Suppressor macrophage (primary cell): ENCODE measurements around the gene NUDT8.

Experiments used
- DNase-seq, 4 experiments: peaks; one replicate each; pipeline ENCODE4 v3.0.0-alpha.2; 2020 to 2022
- total RNA-seq, 17 experiments: gene quantifications; one replicate each; lab custom pipeline; 2026; ENCODE audit warnings: mixed read lengths in 6 of 17, inconsistent platforms in 3 of 17; lab: John Stamatoyannopoulos, UW

The NUDT8 gene, protein sequence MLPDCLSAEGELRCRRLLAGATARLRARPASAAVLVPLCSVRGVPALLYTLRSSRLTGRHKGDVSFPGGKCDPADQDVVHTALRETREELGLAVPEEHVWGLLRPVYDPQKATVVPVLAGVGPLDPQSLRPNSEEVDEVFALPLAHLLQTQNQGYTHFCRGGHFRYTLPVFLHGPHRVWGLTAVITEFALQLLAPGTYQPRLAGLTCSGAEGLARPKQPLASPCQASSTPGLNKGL
- total RNA-seq = 0.30 to 2.7 (median 0.79) reads per million in 17 experiments

DNA sequence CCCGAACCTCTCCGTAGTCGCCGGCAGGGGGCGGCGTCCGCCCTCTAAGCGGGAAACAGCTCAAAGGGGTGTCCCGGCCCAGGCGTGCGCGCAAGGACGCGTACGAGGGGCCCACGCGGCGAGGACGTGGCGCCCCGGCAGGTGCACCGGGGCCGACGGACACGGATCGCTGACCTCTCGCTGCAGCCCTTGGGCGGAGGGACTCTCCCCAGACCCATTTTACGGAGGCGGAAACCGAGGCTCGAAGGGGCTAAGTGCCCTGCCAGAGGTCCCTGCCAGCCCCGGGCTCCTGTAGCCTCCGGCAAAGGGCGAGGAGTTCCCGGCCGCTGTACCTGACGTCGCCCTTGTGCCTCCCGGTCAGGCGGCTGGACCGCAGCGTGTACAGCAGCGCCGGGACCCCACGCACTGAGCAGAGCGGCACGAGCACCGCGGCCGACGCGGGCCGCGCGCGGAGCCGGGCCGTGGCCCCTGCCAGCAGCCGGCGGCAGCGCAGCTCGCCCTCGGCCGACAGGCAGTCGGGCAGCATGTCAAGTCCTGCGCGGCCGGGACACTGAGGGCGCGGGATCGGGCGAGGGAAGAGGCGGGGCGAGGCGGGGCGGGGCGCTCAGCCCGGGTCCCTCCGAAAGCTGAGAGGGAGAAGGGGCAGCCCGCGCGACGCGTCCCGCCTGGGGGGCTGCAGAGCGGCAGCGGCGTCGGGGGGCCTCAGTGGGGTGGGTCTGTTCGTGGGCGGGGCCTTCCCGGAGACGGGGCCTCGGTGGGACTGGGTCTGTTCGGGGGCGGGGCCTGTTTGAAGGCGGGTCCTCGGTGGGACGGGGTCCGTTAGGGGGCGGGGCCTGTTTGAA is at the start of gene NUDT8:
TSS of gene NUDT8 (minus strand) at position 552 of the 842 bp plus-strand sequence. CDS start at position 526, 26 bp downstream.
- peak; percentile 88 to 96 (median 92) for DNase-seq

DNA sequence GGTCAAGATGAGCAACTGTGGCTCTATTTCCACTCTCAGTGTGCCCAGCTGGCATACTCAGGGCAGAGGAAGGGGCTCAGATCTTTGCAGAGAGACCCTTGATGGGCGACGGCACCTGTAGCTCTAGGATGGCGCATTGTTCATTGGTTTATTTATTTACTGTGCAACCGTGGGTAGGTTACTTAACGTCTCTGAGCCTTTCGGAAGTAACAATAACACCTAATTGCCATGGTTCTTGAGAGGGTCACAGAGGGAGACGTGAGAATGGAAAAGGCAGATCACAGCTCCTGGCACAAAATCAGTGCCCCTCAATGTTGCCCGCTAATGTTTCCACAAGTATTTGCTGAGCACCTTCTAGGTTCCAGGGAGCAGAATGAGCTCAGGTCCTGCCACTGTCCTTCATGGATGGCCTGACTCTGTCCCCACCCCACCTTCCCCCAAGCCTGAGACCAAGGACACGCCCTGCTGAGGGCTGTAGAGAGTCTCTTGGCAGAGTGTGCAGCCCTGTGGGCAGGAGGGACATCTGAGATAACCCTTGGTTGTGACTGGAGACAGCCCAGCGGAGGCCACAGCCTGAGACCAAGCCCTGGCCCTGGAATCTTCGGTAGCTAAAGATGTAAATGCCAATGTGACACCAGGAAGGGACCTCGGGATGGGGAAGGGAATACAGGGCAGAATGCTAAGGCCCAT is 45.5 kb upstream of the NUDT8 start:
- no peak for DNase-seq

DNA sequence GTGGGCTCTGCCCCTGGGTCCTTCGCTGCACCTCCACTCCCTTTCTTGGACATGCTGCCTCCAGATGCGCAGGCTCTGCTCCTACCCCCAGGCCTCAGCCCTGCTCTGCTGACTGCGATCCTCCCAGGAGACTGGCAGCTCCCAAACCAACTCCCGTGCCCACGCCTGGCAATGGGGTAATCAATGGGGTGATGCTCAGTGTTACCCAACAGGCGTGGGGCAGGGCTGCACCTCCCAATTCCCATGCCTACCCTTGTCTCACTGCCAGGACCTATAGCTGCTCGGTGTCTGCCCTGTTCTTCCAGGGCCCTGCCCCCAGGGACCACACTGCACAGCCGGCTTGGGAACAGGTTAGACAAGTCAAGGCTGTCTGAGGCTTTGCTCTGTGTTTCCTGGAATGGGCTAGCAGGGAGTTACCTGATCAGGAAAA is 44.7 kb upstream of the NUDT8 start, which contains the start of gene ALDH3B2:
TSS of gene ALDH3B2 (minus strand) at position 182 of the 430 bp plus-strand sequence. CDS start 7,688 bp downstream, outside the sequence.
- DNase-seq = no peak

DNA sequence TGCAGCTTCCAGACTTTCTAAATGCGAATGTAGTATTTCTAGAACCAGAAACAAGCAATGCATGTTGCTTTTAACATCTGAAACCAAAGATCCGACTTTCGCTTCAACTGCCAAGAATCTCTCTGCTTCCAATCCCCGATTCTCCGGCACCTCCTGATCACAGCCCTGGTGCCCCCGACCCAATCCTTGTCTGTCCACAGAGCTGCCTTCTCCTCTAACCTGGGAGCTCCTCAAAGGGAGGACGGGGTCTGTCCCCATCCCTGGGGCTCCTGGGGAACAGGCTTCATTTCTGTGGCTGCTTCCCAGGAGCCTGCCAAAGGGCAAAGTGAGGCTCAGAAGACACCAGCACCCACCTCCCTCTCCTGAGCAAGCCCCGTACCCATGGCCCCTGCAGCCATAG is 44.2 kb upstream of the NUDT8 start:
- DNase-seq = no peak

DNA sequence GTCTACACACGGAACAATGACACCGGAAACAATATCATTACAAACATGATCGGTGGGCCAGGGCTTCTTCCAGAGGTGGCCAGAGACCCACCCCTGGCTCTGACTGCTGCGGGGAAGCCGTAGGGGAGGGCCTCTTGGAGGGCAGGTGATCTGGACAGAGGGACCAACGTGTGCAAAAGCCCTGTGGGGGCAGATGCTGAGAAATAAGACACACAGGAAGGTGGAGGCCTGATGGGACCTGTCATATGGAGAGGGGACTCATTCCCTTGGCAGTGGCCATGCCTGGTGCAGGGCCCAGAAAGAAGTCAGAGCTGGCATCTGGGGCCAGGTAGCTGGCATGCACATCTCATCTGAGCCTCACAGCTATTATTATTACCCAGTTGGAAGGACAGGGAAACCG is 43.6 kb upstream of the NUDT8 start:
- DNase-seq = no peak

DNA sequence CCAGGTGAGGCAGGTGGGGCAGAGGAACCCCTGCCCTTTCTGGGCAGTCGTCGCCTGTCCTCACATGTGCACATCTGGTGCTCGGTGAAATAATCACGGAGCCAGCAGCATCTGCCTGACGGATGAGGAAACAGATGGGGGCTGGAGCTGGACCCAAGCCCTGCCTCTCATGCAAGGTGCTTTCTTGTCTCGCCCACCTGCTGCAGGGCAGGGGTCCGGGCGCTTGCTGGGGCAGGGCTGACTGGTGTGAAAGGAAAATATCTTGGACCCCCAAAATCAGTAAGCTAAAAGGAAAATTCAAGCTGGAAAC is 41.4 kb upstream of the NUDT8 start:
- DNase-seq = no peak

DNA sequence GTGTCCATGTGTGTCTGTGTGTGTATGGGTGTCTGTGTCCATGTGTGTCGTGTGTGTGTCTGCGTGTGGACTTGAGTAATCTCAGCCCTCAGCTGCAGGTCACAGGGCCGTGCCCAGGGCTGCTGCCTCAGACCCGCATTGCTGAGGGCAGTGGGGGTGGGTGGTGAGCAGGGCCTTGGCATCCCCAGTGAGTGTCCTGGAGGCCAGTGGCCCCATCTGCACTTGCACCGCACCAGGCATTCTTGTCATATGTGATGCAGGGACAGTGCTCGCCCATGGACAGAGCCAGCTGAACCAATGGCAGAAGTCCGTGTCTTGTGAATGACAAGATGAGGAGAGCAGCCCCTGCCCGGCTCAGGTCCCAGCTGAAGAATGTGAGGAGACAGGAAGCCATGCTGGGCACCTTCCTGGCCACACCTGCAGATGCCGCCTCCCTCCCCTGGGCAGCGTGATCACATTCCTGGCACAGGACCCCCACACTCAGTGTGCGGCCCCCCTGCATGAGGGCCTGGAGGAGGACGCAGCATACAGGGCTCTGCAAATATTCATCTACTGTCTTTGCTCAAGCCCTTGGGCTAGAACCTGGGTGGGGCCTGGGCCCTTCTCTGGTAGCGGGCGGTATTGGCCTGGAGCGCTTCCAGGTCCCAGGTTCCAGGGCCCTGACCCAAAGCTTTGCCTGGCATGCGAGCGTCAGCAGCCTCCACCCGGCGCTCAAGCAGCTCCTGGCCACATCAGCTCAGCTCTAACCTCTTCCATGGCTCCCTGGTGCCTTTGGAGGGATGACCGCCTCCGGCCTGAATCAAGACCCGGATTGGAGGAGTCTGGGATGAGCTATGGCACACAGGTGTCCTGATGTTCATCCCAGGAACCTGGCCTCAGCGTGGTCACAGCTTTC is 40.8 kb upstream of the NUDT8 start:
- no peak for DNase-seq

DNA sequence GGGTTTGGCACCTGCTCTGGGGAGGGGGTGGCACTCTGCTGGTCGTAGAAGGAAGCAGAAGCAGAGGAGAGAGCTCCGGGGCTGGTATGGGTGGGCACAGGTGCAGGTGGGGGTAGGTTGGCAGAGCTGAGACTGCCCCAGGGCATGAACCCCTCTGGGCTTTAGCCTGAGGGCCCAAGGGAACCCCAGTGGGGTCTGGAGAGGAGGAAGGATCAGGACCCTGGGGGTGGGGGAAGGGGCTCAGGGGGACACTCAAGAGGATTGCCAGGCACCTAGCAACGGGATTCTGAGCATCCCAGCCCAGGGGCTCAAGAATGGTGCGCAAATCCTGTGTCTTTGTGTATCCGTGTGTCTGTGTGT is 38.4 kb upstream of the NUDT8 start:
- no peak for DNase-seq

DNA sequence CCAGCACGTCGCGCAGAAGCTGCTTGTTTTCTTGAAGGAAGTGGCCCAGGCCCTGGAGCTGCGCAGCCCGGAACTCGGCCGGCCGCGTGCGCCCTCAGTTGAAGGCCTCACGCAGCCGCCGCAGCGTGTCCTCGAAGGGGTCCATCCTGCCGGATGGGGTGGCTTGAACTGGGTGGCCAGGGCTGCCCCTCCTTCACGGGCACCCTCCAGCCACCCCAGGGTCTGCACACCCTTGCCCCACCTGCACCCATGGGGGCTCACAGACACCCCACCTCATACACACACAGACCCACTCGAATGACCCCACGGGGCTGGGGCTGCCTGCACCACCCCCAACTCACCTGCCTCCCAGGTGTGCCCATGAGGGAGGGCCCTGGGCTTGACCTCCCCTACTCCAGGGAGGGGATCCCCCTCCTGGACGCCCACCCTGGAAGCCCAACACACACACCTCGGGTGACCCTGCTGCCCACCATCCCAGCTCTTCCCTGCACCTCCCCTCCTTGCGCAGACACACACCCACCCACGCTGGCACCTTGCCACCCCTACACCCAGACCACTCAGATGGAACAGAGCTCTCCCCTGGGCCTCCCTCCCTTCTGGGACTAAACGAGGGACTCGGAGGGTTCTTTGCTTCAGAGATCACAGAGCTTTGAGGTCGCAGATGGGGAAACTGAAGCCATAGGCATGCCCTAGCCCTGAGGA is 37.9 kb upstream of the NUDT8 start:
- DNase-seq = no peak

DNA sequence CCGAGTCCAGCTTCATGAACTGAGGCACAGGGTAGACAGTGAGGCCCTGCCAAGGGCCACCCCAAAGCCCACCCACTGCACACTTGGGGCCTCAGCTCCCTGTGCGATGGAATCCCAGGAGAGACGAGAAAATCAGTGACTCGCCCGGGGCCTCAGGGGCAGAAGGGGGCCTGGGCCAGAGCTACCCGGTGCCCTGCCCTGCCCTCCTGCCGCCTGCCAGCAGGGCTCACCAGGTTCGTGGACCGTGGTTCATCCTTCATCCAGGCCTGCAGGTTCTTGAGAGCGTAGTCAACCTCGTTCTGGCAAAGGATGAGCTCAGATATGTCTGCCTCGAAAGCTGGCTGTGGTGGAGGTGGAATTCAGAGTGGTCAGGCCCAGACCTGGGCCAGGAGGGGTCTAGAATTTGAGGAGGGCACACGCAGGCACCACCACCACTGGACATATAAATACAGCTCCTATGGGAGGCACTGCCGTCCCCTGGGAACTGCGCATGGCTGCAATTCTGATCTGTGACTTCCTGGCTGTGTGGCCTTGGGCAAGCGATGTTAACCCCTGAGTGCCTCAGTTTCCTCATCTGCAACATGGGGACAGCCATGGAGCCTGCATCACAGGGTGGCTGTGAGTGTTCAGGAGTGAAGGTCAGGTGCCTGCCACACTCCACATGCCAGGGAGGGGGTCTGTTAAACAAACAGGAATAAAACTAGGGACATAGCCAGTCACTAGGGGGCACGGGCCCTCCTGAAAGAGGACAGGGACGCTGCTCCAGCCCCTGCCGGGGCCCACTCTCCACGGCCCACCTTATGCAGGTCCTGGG is 37.1 kb upstream of the NUDT8 start:
- DNase-seq = no peak

DNA sequence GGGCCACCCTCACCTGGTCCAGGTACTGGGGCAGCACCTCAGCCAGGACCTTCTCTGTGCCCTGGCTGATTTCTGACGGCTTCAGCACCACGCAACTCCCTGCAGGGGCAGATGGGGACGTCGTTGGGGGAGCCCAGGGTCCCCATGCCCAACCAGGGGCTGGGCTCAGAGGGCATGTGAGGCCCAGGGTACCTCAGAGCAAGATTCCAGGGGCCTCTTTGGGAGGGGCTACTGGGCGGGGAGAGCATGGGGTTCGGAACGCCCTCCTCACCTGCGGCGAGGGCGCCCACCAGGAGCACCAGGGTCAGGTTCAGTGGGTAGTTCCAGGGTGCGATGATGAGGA is 36.5 kb upstream of the NUDT8 start:
- no peak for DNase-seq

DNA sequence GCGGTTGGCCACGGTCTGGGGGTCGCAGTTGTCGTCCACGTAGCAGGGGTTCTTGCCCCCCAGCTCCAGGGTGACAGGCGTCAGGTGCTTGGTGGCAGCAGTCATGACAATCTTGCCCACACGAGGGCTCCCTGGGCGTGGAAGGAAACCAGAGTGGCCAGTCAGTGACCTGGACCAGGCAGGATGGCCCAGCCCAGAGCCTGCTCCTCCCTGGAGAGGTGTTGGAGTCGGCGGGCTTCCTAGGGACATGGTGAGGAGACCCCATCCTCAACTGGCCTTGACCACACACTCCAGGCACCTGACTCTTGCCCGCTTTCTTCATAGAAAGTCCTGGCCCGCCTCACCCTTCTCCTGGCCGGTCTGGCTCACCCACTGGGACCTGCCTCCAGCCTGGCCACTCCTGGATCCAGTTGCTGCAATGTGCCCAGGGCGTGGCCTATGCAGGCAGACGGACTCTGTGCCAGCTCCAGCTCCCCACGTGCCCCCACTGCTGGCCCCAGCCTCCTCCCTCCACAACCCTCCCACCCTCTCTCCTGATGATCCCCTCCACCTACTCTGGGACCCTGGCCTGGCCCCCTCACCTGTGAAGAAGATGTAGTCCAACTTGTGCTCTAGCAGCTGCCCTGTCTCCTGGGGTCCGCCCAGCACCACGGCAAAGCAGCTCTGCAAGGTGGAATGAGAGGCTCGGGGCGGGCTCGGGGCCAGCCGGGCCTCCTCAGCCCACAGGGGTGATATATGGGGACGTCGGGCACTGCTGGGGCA is 36.0 kb upstream of the NUDT8 start:
- DNase-seq = peak in 2 of 4 experiments; percentile 12 to 39

DNA sequence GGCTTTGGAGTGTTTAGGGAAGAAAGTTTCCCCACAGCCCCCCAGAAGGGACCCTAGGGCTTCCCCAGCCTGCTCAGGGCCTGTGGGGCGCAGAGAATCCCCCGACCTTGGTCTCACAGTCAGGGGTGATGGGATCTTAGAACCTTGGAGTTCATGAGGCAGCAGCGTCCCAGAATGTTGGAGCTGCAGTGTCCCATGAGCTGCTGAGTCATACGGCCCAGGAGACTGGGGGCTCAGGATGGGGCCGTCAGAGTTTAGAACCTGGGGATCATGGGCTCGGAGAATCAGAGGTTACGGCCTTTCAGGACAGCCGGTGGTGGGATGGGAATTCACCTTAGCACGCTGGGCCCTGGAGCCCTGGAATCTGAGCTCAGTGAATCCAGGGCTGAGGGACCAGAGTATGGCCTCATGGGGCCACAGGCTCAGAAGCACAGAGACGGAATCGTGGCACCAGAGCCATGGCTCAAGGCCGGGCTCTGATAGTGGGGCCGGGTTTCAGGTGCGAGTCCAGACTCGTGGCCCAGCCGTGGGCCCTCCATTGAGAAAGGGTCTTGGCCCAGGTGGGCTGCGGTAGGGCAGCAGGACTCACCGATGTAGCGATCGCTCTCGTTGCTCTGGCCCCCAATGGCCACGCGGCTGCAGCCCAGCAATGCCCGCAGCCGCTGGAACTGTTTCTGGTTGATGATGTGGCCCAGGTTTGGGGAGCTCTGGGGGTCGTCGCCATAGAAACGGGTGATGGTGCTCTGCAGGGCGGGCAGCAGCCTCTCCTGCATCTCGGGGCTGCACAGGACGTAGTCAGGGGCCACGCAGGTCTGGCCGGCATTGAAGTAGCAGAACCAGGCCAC is 35.2 kb upstream of the NUDT8 start:
- DNase-seq = no peak

DNA sequence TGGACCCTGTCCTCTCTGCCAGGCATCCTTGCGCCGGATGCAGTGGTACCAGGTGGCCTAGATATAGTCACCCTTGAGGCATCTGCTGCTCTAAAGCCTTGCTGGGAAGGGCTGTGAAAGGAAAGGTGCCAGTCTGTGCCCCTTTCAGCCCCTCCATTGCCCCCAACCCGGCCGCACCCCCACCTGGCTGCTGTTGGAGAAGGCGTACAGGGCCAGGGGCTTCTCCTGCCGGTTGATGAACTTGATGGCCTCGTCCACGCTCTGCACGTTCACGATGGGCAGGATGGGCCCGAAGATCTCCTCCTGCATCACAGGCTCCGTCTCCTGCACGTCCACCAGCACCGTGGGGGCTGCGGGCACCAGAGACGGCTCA is 34.5 kb upstream of the NUDT8 start:
- DNase-seq = no peak

DNA sequence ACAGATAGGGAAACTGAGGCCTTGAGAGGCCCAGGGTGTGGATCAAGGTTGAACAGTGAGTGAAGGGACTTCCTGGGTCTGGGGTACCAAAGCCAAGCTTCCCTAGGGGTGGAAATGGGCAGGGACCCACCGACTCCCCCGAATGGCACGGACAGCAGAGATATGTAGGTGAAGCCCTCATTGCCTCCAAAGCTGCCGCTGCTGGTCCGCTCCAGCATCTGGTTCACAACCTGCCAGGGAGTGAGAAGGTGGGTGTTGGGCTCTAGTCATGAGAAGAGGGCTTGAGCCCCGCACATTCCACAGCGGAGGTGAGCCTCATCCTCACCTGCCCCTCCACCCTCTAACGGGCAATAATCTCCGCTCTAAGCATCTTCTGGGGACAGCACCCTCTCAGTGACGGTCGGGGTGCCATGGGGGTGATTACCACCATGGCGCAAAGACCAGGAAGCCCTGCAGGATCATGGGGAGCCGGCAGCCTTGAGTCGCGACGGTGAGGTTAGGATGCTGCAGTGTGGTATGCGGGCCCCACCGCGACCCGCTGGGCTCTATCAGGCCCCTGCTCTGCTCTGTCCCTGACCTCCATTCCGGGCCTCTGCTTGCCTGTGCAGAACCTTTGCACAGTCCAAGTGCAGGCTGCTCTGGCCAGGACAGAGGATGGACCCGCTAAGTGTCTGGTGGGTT is 33.9 kb upstream of the NUDT8 start:
- no peak for DNase-seq

DNA sequence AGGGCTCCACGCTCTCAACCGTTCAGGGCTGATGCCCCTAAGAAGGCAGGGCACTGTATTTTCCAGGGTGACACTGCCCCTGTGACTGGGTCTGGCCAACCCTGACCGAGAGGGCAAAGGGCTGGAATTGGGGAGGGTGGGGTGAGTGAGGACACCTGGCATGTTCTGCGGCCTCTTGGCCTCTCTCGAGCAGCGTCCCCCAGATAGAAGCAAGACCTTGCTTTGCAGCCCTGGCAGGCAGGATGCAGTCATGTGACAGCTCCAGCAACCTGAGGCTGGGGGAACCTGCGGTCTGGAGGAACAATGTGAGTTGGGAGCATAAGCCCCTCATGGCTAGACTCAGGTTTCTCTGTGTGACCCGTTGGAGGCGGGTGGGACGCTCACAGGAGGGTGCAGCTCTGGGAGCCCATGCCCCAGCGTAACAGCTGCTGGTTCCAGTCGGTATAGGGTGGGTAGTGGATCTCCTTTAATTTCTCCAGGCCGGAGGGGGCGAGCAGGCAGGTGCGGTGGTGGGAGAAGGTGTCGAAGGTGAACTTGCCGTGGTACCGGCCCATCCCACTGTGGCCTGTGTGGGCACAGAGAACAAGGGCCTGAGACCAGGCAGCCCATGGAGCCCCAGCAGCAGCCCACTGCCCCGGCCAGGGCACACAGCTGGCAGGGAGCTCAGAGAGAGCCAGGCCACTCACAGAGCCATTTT is 33.2 kb upstream of the NUDT8 start:
- DNase-seq = no peak

DNA sequence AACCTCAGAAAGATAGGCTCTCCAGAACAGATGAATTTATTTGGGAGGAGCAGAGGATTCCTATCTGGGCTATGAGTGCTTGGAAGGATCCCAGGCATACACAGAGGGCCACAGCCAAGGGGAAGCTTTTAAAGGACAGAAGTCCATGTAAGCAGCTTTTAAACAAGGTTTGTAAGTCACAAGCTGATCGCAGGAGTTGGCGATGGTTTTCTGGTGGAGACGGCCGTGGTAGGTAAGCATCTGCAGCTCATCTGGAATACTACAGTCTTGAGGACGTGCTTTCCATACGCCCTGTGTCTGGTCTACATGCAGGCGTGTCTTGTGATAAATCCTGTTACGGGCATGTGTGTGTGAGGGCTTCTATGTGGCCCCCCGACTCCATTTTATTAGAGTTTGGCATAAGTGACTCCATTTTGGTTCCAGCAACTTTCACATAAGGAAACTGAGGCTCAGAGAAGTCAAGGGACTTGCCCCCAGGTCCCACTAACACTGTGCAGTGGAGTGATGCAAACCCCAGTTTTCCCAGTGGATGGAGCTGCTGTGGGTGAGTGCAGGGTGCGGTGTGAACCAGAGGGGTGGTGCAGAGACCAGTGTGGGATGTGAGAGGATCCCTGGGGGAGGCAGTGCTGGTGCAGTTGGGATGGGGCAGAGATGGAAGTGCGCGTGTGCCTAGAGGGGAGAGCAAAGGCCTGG is 32.6 kb upstream of the NUDT8 start:
- no peak for DNase-seq
